ENCODE measurements around the gene ALDH4A1. TPM values are rescaled to one million over a fixed set of nuclear protein-coding genes. Genes with fewer than 3 reads are reported as not detected.
"Not testable (repeated sequence)": the region's sequence is repeated elsewhere in the genome, so short reads cannot be mapped to it uniquely, and the experiment has no call there.

The ALDH4A1 gene
- total RNA-seq, 1 donor from 2014 or later: 21.8 TPM

- H3K79me2 ChIP-seq (ENCODE audit: low read depth): no peaks in the 10 kb centered on the region
- Mint-ChIP-seq H3K36me3 (no peaks in the 10 kb centered on the region), H3K27me3 (ENCODE audit: insufficient read depth, low read depth) (peaks cover 5% of the 10 kb centered on the region), H3K4me1 (no peaks in the 10 kb centered on the region), H3K27ac (no peak overlapping the region), H3K4me3 (no peak overlapping the region), H3K9me3 (no peaks in the 10 kb centered on the region)
- H3K9ac ChIP-seq: no peak overlapping the region
- no peak overlapping the region for H3K4me3 ChIP-seq
- H3F3A ChIP-seq (ENCODE audit: low read depth): no peaks in the 10 kb centered on the region
- no peak overlapping the region for H3K4me2 ChIP-seq
- no peaks in the 10 kb centered on the region for H3K27me3 ChIP-seq
- no peaks in the 10 kb centered on the region for H3K9me3 ChIP-seq (ENCODE audit: low read depth)
- no peaks in the 10 kb centered on the region for H4K20me1 ChIP-seq (ENCODE audit: low read depth)
- H3K27ac ChIP-seq: no peak overlapping the region
- no peaks in the 10 kb centered on the region for H3K36me3 ChIP-seq
- TF ChIP-seq EZH2phosphoT487 (IDR thresholded peaks at IDR 0.05): no peak
- no peak for TF ChIP-seq EZH2 (IDR thresholded peaks at IDR 0.05)
- TF ChIP-seq CTCF (IDR thresholded peaks at IDR 0.05): no peak
- H2AFZ ChIP-seq (replicated peaks): no peak overlapping the region
- DNase-seq (ENCODE audit: low spot score): no peak
- H3K4me1 ChIP-seq: no peaks in the 10 kb centered on the region
These were observed 31.4 kb downstream of the ALDH4A1 start for GRCh38 chr1:18870957-18871356.

GRCh38 chr1:18870595-18870865 is 31.8 kb downstream of the ALDH4A1 start:
- not testable (repeated sequence) for H4K20me1 ChIP-seq (ENCODE audit: low read depth); H3K27me3 ChIP-seq; H3K4me2 ChIP-seq; H3F3A ChIP-seq (ENCODE audit: low read depth); H3K27me3 Mint-ChIP-seq (ENCODE audit: insufficient read depth, low read depth); H3K4me1 ChIP-seq; H3K27ac ChIP-seq; H3K4me3 ChIP-seq; H3K36me3 Mint-ChIP-seq; DNase-seq (ENCODE audit: low spot score); H3K27ac Mint-ChIP-seq; H3K9me3 Mint-ChIP-seq; H2AFZ ChIP-seq (replicated peaks); H3K36me3 ChIP-seq; H3K4me1 Mint-ChIP-seq; H3K9ac ChIP-seq; H3K9me3 ChIP-seq (ENCODE audit: low read depth); H3K79me2 ChIP-seq (ENCODE audit: low read depth); H3K4me3 Mint-ChIP-seq

GRCh38 chr1:18869847-18870594 is 32.3 kb downstream of the ALDH4A1 start:
- no peaks in the 10 kb centered on the region for H3K27me3 ChIP-seq
- H3K36me3 ChIP-seq: no peaks in the 10 kb centered on the region

More at GRCh38 chr1:18869847-18870594, 32.3 kb downstream of the ALDH4A1 start:
- no peak overlapping the region for H3K4me3 ChIP-seq
- Mint-ChIP-seq H3K36me3 (no peaks in the 10 kb centered on the region), H3K9me3 (no peaks in the 10 kb centered on the region), H3K4me3 (no peak overlapping the region), H3K4me1 (no peaks in the 10 kb centered on the region), H3K27me3 (ENCODE audit: insufficient read depth, low read depth) (peaks cover 4% of the 10 kb centered on the region), H3K27ac (no peak overlapping the region)
- no peak for DNase-seq (ENCODE audit: low spot score)
- no peaks in the 10 kb centered on the region for H3F3A ChIP-seq (ENCODE audit: low read depth)
- H3K4me2 ChIP-seq: no peak overlapping the region
- no peaks in the 10 kb centered on the region for H3K4me1 ChIP-seq
- no peaks in the 10 kb centered on the region for H3K9me3 ChIP-seq (ENCODE audit: low read depth)
- no peak overlapping the region for H2AFZ ChIP-seq (replicated peaks)
- no peaks in the 10 kb centered on the region for H4K20me1 ChIP-seq (ENCODE audit: low read depth)
- H3K79me2 ChIP-seq (ENCODE audit: low read depth): no peaks in the 10 kb centered on the region
- no peak overlapping the region for H3K9ac ChIP-seq
- TF ChIP-seq EZH2 (IDR thresholded peaks at IDR 0.05) (no peak), CTCF (IDR thresholded peaks at IDR 0.05) (no peak), EZH2phosphoT487 (IDR thresholded peaks at IDR 0.05) (no peak)
- no peak overlapping the region for H3K27ac ChIP-seq
